HT-29 (cell line): ENCODE data around the gene FMO5. TPM values are rescaled to one million over a fixed set of nuclear protein-coding genes. Genes with fewer than 3 reads are reported as not detected.
A peak's percentile ranks its signal among the peaks of the same experiment; 100 is the strongest.
"Not testable (repeated sequence)": the region's sequence is repeated elsewhere in the genome, so short reads cannot be mapped to it uniquely, and the experiment has no call there.

Experiments
- DNase-seq: peaks from one replicate; pipeline ENCODE4 v3.0.0-alpha.2; 2015; ENCODE audit warnings: low spot score
- total RNA-seq: library from RNA; depleted of rRNA; stranded (reverse); fragments of >200 nt; shearing (Covaris generic); gene quantifications from 2 replicates; pipeline ENCODE4 v1.2.3, GENCODE V29; 2014

The FMO5 gene
- total RNA-seq, 1 experiment from 2014 or later, result 1.4 TPM

- DNase-seq, result no peak
Observed at GRCh38 chr1:147208619-147209018, 16.5 kb downstream of the FMO5 start.

- DNase-seq, result no peak
Observed at GRCh38 chr1:147207192-147207591, 17.9 kb downstream of the FMO5 start.

- DNase-seq, result no peak
Observed at GRCh38 chr1:147204080-147204479, 21.1 kb downstream of the FMO5 start.

- no peak for DNase-seq
Observed at GRCh38 chr1:147202576-147202975, 22.6 kb downstream of the FMO5 start.

GRCh38 chr1:147201786-147202185 lies 23.4 kb downstream of the FMO5 start:
- DNase-seq, result no peak

- no peak for DNase-seq
Observed at GRCh38 chr1:147201276-147201675, 23.9 kb downstream of the FMO5 start.

- not testable (repeated sequence) for DNase-seq
Observed at GRCh38 chr1:147197324-147197723, 27.8 kb downstream of the FMO5 start.

GRCh38 chr1:147189514-147189913 lies 35.6 kb downstream of the FMO5 start:
- DNase-seq, result no peak

GRCh38 chr1:147185432-147185831 lies 39.7 kb downstream of the FMO5 start:
- DNase-seq, result no peak

- DNase-seq, result no peak
Observed at GRCh38 chr1:147177611-147178380, 47.3 kb downstream of the FMO5 start.

- DNase-seq, result peak; percentile 95
Observed at GRCh38 chr1:147172168-147173016, 52.7 kb downstream of the FMO5 start, which contains the start of gene PRKAB2. TSS of gene PRKAB2 (minus strand) at chr1:147172470. CDS start at chr1:147172144, 326 bp downstream.

- DNase-seq, result peak; percentile 23
Observed at GRCh38 chr1:147171399-147172167, 53.6 kb downstream of the FMO5 start.

- DNase-seq, result no peak
Observed at GRCh38 chr1:147169840-147170674, 55.1 kb downstream of the FMO5 start.

- DNase-seq, result no peak
Observed at GRCh38 chr1:147169171-147169570, 56.0 kb downstream of the FMO5 start.

- DNase-seq, result peak; percentile 62
Observed at GRCh38 chr1:147168626-147169058, 56.5 kb downstream of the FMO5 start.

GRCh38 chr1:147167365-147167764 lies 57.8 kb downstream of the FMO5 start:
- DNase-seq, result peak; percentile 7

GRCh38 chr1:147163019-147163418 lies 62.1 kb downstream of the FMO5 start:
- DNase-seq, result no peak

- DNase-seq, result no peak
Observed at GRCh38 chr1:147162093-147162492, 63.0 kb downstream of the FMO5 start.

- DNase-seq, result not testable (repeated sequence)
Observed at GRCh38 chr1:147157116-147157515, 68.0 kb downstream of the FMO5 start.

GRCh38 chr1:147156642-147157041 lies 68.5 kb downstream of the FMO5 start:
- DNase-seq, result no peak

GRCh38 chr1:147152772-147153171 lies 72.4 kb downstream of the FMO5 start:
- no peak for DNase-seq
